HG03565 (cell line): ENCODE results near the gene GOLGA6C.
"Not testable (repeated sequence)": the region's sequence is repeated elsewhere in the genome, so short reads cannot be mapped to it uniquely, and the experiment has no call there.

Source experiments
- ATAC-seq: cut with Tn5 transposase; IDR thresholded peaks from one replicate; pipeline ENCODE4 v1.9.1; 2021; ENCODE audit warnings: mild to moderate bottlenecking, moderate library complexity; ENCODE audit not compliant: unreplicated experiment

The GOLGA6C gene

DNA sequence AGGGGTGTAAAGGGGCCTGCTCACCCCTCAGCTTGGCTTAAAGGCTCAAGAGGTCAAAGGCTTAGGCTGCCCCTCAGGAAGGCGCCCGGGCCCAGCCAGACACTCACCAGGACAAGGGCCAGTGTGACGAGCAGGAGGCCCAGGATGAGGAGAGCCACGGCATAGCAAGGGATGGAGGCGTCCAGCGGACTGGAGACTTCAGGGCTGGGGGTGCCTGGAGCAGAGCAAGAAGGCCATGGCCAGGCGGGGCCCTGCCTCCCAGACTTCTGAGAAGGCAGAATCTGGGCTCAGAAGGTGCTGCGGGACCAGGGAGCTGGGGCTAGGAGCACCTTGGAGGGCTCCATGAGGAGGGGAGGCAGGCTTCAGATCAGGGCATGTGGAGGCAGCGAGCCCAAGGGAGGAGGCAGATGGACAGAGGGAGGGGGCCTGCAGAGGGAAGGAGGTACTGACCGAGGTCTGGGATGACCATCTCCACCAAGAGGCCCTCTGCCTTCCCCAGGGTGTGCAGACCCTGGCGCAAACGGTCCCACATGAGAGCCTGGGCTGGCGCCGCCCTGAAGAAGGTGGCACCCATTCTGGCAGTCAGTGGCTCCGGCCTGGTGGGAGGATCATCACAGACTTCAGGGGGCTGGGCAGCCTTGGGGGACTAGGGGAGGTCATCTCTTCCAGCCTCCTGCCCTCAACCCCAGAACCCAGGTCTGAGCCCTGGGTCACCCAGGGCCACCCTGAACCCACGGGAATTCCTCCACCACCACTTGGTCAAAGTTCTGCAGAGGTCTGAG, 32.0 kb upstream of the GOLGA6C start:
- ATAC-seq, result no peak

DNA sequence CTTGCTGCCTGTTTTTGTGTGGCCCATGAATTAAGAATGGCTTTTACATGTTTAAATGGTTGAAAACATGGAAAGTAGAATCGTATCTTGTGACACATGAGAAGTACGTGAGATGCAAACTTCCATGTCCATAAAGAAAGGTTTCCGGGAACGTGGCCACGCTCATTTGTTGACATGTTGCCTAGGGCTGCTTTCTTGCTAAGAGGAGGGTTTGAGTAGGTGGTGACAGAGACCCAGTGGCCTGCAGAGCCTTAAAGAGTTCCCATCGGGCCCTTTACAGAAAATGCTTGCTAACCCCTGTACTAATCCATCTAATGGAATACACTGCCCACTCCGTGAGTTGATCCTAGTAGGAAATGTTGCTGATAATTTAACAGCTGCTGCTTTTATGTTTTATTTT, 31.0 kb upstream of the GOLGA6C start:
- ATAC-seq, result not testable (repeated sequence)

DNA sequence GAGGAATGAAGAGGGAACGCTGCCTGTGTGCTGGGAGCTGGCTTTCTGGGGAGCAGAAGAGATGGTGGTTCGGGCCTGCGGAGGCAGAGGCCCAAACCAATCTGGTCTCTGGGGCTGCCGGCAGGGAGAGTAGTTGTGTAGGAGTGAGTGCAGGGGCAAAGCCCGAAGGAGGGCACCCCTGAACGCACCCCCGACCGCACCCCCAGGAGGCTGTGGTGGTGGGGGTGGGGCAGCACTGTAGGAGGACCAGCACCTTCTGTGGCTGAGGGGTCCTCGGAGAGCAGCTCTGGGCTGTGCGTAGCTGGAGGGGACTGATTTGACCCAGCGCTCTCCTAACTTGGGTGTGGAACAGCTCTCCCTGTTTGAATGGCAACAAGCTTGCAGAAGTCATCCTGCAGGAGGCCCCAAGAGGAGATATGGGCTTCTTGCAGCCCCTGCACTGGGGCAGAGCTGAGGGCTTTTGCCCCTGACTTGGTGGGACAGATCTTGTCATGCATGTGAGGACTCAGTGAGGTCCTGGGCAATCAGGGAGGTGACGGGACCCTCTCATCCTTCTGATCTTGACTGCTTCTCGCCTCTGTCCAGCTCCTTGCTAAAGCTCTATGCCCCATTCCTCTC, 30.4 kb upstream of the GOLGA6C start:
- ATAC-seq, result no peak

DNA sequence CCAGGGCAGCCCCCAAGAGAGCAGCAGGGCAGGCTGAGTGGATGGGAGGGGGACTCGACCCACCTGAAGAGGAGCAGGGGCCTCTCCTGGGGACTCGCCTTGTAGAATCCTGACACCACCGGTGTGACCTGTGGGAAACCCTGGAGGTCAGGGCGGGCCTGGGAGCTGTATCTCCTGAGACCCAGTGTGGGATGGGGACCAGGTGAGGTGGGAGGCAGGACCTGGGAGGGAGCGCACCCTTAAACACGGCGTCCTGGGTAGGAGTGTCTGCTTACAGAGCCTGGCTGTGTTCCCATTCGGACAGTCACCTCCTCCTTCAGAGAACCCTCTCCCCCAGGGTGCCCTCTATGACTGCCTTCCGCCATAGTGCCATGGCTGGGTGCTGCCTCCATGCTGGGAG, 29.3 kb upstream of the GOLGA6C start:
- no peak for ATAC-seq

- ATAC-seq, result no peak
Observed at GRCh38 chr15:75229191-75230015, 28.7 kb upstream of the GOLGA6C start.

DNA sequence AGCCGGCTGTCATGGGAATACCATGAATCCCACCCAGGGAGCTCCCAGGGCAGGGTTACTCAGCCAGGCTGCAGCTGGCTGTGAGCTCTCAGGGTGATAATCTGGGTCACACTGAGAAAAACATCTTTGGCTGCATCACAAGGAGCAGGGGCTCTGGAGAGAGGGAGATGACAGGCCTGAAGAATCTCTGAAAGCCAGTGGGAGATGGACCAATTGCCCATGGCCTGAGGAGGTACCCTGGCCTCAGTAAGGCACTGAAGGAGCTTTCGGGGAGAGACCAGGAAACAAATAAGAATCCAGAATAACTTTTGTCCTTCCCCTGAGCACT, 28.2 kb upstream of the GOLGA6C start:
- ATAC-seq, result no peak

DNA sequence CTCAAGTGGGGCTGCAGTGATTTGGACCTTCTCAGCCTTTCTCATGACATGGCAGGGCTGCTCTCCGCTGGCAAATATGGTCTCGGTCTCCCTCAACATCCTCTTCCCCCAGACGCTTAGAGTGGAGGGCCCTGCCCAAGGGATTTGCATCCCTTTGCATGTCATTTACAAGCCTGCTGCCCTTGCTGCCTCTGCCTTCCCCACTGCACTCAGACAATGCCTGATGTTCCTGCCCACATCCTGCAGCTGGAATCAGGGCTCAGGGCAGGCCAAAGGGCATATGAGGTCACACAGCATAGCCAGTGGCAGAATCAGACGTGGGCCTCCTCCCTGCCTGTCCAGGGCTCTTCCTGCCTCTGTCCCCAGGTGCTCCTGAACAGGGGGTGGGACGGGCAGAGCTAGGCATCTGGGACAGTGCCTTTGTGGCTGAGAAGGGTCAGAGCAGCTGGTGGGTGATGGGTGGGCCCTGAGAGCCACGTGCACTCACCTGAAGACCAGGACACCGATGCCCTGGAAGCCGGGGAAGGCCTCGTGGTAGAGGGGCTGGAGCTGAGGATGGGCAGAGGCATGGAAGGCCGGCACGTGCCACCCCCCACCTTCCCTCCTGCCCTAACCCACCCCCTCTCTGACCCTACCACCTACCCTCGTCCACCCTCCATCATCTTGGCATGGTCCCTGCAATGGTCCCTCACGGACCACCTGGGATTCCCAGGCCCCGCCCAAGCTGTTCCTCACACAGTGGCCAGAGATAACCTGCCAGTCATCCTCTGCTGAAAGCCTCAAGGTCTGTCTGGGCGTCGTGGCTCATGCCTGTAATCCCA, 27.4 kb upstream of the GOLGA6C start:
- no peak for ATAC-seq

- ATAC-seq, result no peak
Observed at GRCh38 chr15:75231836-75232235, 26.3 kb upstream of the GOLGA6C start.

GRCh38 chr15:75232252-75232813, 25.8 kb upstream of the GOLGA6C start:
- no peak for ATAC-seq

- ATAC-seq, result no peak
Observed at GRCh38 chr15:75232826-75233503, 25.2 kb upstream of the GOLGA6C start.

GRCh38 chr15:75233504-75234190, 24.5 kb upstream of the GOLGA6C start:
- ATAC-seq, result no peak

- no peak for ATAC-seq
Observed at GRCh38 chr15:75234191-75234810, 23.8 kb upstream of the GOLGA6C start.

DNA sequence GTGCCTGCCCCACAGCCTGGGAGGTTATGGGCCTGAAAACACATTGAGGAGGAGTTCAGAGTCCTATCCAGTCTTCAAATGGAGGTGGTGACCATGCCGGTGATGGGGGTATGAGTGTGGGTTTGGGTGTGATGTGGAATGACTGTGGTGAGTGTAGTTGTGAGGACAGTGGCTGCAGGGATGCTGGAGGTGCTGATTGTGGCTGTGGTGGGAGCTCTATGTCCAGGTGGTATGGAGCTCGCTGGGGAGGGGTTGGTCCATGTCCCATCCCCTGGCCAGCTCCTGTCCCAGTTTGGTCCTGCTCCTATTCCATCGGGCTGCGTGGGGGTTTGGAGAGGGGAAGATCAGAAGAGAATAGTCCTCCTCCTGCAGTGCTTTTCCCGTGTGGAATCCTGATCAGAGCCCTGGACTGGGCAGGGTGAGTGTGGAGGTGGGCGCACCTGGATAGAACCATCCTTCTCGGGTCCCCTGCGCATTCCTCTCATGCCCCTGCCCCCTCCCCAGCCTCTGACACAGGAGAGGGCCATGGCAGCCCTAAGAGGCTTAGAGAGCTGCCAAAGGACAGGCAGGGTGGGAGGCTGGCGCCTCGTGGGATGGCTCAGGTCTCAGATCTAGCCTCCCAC, 23.0 kb upstream of the GOLGA6C start:
- ATAC-seq, result no peak

DNA sequence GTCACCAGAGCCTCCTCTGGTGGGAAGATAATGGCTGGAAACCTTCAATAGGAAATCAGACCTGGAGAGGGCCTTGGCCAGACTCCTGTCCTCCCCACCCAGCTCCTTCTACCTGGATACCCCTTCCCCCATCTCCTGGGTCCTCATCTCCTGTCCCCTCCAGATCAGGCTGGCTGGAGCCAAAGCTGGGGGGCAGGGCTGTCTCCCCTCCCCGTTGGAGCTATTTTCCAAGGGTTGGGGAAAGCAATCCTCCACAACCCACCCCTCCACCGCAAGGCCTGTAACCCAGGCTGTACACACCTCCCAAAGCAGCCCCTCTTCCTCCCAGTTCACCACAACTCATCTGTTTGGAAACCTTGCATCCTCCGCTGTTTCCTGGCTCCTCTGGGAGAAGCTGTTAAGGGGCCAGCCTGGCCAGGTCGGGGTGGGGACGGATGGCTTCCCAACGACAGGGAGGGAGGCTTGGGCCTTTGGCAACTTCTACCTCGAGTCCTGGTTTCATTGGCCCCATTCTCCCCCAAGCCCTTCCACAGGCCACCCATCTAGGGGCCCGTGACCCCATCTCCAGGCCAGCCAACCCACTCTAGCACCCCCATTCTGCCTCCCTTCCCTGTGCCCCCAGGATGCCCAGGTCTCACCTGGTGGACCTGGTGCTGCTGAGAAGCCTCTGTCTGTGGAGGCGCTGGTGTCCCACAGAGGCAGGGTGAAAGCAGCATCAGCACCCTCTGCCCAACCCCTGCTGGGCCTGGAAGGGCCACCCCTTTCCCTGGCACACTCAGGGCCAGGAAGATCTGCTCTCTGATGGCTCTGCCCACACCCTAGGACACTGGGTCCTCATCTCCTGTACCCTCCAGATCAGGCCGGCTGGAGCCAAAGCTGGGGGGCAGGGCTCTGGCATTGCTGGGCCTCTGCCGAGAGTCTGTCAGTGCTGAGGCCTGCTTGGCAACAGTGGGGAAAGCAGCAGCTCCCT, 22.1 kb upstream of the GOLGA6C start:
- ATAC-seq, result no peak

GRCh38 chr15:75237316-75237982, 20.7 kb upstream of the GOLGA6C start:
- no peak for ATAC-seq

GRCh38 chr15:75238150-75238549, 20.0 kb upstream of the GOLGA6C start:
- no peak for ATAC-seq

- ATAC-seq, result not testable (repeated sequence)
Observed at GRCh38 chr15:75245741-75246140, 12.4 kb upstream of the GOLGA6C start.
